ENCODE data around the gene RPS2.
"Not testable (repeated sequence)": the region's sequence is repeated elsewhere in the genome, so short reads cannot be mapped to it uniquely, and the experiment has no call there.

Gene RPS2

DNA sequence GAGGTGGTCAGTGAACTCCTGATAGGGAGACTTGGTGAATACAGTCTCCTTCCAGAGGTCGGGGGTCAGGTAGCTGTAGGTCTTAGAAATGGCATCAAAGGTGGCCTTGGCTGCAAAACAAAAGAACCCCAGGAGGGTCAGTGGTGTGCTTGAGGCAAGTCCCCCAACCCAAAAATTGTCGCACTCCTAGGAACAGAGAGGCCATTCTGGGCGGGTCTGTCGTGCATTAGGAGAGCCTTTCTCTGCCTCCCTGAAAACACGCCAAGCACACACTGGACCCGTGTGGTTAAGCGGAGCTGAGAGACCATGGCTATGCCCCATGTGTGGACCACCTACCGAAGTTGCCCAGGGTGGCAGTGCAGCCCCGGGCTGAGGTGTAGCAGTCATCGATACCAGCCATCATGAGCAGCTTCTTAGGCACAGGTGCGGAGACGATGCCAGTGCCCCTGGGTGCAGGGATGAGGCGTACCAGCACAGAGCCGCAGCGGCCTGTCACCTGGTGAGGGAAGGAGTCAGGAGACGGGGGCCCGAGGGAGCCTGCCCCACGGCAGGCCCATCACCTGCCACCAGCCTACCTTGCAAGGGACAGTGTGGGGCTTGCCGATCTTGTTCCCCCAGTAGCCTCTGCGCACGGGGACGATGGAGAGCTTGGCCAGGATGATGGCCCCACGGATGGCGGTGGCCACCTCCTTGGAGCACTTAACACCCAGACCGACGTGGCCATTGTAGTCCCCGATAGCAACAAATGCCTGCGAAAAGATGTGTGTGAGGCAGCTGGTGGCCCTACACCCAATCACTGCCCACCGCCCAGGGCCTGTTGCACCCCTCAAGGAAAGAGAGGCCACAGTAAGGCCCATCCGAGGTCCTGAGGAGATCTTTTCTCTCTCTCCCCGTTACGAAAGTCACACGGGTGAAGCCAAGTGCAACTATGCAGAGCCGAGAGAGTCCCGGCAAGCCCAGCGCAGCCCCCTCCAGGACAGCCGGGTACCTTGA, 2.2 kb downstream of the RPS2 start:
- not testable (repeated sequence) for DNase-seq (ENCODE audit: low spot score)

DNA sequence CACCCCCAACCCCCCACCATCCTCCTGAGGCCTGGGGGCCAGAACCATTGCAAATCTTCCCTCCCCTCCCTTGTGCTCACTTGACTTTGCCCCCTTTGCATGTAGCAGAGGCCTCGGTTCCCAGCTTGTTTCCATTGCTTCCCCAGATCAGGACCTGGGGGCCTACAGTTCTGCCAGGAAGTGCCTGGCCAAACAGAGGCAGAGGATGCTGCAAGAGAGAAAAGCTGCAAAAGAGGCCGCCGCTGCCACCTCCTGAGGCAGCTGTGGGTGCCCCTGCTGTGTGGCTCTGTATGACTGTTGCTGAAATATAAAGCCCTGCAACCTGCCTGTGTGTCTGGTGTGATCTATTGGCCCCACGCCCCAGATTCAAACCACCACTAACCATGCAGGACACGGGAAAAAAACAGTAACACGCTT, 3.0 kb downstream of the RPS2 start:
- no peak for DNase-seq (ENCODE audit: low spot score)

DNA sequence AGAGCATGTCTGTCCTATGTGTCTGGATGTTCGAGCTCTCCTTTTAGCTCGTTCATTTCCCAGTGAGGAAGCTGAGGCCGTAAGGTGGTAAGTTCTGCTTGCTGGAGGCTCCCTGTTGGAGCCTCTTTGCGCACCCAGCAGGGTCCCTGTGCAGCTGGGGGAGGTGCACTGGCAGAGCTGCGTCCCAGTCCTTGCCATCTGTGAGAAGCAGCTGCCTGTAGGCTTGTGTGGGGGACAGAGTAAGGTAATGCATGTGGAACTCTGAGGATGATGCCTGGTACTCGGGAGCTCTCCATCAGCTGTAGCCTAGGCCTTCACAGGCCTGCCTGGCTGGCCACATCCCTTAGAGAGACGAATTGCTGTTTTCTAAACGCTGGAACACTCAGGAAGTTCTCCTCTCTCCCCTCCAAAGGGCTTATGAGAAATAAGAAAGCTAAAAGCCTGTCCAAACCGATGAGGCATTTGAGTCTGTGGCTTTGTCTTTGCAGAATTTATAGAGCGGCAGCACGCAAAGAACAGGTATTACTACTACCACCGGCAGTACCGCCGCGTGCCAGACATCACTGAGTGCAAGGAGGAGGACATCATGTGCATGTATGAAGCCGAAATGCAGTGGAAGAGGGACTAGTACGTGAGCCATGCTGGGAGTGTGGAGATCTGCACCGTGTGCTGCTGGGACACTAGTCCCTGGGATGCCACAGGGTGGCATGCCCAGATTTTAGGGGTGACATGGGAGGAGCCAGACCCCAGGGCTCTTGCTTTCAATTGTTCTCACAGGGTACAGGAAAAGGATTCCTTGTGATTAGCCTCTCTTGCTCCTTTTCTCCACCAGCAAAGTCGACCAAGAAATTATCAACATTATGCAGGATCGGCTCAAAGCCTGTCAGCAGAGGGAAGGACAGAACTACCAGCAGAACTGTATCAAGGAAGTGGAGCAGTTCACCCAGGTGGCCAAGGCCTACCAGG, 3.7 kb downstream of the RPS2 start:
- no peak for DNase-seq (ENCODE audit: low spot score)

DNA sequence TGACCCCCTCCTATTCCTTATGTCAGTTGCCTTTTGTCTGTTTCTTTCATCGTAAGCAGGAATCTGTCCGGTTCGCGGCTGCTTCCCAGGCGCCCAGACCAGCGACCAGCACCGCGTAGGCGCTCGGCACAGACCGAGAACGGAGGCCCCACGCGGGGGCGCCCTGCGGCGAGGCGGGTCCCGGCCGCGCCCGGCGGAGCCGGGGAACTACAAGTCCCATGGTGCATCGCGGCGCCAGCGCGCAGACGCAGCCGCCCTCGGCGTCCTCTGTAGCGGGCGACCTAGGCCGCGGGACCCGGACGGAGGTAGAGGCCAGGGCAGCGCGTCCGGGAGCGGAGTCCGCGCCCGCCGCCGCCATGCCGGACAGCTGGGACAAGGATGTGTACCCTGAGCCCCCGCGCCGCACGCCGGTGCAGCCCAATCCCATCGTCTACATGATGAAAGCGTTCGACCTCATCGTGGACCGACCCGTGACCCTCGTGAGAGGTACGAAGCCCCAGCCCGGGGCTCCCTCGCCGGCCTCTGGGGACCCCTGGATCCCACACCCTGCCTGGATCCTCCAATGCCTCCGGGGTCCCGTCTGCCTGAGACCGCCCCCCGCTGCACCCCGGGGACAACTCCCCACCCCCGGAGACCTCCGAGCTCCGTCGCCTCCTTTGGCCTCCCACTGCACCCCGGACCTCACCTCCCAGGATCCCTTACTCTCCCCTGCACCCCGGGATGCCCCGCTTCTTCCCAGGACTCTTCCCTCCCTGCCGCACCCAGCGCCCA, 5.2 kb downstream of the RPS2 start, which contains the start of gene NDUFB10:
Gene NDUFB10 (plus strand): TSS at position 270 of the 771 bp plus-strand sequence. CDS start 87 bp downstream, at position 357.
- DNase-seq (ENCODE audit: low spot score), result peak; percentile 93

DNA sequence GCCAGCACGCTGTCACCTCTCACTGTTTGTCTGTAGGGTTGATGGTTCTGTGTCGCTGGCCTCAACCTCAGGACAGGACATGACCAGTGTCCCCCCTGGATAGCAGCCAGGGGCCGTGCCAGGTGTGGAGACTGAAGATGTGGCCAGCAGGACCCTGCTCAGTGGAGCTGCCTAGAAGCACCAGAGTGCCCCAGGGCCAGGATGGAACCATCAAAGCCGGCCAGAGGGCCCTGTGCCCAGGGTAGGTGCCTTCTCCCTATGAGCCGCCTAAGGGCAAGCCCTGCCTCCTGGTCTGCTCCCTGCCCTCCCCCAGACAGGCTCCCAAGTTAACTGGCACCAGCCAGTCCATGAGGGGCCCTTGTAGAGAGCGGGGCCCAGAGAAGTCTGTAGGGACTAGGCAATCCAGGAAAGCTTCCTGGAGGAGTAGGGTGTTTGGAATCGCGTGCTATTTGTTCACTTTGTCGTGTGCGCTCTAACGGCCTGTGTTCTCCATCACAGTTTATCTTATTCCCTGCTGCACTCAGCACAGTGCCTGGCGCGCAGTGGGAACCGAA, 5.8 kb downstream of the RPS2 start:
- DNase-seq (ENCODE audit: low spot score), result no peak

DNA sequence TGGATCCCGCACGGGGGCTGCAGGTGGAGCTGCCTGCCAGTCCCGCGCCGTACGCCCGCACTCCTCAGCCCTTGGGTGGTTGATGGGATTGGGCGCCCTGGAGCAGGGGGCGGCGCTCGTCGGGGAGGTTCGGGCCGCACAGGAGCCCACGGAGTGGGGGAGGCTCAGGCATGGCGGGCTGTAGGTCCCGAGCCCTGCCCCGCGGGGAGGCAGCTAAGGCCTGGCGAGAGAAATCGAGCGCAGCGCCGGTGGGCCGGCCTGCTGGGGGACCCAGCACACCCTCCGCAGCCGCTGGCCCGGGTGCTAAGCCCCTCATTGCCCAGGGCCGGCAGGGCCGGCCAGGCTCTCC, 6.5 kb downstream of the RPS2 start:
- DNase-seq (ENCODE audit: low spot score), result not testable (repeated sequence)

DNA sequence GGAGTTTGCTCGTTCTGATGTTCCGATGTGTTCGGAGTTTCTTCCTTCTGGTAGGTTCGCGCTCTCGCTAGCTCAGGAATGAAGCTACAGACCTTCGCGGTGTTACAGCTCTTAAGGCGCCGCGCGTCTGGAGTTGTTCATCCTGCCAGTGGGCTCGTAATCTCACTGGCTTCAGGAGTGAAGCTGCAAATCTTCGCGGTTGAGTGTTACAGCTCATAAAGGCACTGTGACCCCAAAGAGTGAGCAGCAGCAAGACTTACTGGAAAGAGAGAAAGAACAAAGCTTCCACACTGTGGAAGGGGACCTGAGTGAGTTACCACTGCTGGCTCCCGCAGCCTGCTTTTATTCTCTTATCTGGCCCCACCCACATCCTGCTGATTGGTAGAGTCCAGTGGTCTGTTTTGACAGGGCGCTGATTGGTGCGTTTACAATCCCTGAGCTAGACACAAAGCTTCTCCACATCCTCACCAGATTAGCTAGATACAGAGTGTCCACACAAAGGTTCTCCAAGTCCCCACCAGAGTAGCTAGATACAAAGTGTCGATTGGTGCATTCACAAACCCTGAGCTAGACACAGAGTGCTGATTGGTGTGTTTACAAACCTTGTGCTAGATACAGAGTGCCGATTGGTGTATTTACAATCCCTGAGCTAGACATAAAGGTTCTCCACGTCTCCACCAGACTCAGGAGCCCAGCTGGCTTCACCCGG, 7.0 kb downstream of the RPS2 start:
- not testable (repeated sequence) for DNase-seq (ENCODE audit: low spot score)

DNA sequence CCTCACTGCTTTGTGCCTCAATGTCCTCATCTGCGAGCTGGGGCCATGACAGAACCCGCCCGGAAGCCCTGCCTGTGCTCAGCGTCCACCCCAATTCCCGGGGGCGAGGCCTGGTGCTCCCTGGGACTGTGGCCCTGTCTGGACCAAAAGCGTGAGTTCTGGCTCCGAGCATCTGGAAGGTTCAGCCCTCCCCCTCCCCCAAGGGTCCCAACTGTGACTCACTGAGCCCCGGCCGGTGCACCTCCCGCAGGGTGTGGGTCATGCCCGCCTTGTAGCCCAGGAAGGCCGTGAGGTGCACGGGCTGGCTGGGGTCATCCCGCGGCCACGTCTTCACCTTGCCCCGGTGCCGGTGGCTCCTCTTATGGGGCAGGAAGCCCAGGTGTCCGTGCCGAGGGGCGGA, 10.9 kb downstream of the RPS2 start:
- DNase-seq (ENCODE audit: low spot score), result no peak

DNA sequence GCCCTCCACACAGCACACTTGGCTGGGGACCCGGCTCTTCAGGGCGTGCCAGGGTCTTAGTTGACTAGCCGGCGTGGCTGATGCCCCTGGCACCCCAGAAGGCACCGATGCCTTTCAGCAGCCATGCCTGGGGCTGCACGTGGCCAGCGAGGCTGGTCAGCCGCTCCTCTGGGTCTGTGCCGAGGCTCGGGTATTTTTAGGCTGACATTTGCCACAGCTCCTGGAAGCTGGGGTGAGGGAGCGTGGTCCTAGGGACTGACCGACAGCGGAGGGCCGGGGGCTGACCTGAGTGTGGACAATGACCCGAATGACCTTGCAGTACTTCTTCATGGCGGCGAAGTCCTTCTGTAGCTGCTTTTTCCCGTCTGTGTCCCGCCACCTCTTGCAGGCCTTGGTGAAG, 14.1 kb downstream of the RPS2 start:
- no peak for DNase-seq (ENCODE audit: low spot score)

DNA sequence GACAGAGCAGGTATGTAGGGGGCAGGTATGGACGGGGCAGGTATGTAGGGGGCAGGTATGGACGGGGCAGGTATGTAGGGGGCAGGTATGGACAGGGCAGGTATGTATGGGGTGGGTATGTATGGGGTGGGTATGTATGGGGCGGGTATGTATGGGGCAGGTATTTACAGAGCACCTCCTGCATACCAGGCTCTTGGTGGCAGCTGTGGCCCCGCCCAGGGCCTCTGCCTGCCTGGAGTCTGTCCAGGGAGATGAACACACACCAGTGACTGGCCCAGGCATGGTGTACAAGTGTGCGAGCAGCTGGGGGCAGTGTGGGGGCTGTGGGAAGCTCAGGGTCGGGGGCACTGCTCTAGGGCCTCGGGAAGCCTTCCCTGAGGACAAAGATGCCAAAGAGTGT, 14.6 kb downstream of the RPS2 start:
- DNase-seq (ENCODE audit: low spot score), result no peak

DNA sequence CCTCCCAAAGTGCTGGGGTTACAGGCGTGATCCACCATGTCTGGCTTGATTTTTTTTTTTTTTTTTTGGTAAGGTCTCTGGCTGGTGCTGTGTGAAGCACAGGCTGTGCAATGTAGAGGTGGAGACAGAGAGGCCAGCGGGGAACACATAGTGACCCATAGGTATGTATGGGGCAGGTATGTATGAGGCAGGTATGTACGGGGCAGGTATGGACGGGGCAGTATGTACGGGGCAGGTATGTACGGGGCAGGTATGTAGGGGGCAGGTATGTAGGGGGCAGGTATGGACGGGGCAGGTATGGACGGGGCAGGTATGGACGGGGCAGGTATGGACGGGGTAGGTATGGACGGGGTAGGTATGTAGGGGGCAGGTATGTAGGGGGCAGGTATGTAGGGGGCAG, 15.1 kb downstream of the RPS2 start:
- DNase-seq (ENCODE audit: low spot score), result no peak

DNA sequence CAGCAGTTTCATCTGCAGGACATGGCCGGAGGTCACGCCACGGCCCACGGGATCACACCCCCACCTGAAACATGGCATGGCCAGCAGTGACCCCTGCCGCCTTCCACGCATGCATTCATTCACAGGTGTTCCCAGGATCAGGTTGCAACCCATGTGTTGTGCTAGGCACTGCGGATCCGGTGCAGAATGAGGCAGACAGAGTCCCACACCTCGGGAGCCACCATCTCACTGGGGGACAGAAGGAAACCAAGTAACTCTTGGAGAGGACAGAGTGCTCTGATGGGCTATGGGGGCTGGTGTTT, 17.3 kb downstream of the RPS2 start:
- DNase-seq (ENCODE audit: low spot score), result no peak

DNA sequence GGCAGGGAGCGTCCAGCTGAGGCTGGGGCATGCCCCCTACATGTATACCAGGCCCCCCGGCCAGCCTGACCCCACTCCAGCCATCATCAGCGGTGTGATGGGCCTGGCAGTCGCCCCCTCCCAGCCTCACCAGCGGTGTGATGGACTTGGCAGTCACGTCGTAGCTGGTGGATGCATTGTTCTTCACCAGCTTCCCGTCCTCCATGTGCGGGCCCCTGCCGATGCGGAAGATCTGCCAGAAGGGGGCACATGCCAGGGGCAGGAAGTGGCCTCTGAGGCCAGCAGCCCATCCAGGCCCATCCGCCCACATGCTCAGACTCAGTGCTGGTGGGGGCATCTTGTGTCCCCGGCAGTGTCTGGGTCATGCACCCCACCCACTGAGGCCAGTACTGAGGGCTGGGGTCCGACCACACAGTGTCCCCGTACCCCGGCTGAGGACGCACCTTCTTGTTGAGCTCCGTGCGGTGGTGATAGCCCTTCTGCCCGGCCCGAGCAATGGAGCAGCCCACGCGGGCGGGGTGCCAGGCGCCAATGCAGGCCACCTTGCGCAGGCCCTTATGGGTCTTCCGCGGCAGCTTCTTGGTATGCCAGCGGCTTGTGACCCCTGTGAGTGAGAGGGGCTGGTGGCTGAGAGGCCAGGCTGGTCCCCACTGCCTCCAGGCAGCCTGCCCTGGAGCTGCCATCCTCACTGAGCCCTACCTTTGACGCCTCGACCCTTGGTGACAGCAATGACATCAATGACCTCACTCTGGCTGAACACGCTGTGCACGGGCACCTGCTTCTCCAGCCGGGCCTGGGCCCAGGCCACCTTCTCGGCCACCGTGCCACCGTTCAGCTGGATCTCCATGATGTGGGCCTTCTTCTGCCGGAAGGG, 17.9 kb downstream of the RPS2 start:
- DNase-seq (ENCODE audit: low spot score), result no peak

DNA sequence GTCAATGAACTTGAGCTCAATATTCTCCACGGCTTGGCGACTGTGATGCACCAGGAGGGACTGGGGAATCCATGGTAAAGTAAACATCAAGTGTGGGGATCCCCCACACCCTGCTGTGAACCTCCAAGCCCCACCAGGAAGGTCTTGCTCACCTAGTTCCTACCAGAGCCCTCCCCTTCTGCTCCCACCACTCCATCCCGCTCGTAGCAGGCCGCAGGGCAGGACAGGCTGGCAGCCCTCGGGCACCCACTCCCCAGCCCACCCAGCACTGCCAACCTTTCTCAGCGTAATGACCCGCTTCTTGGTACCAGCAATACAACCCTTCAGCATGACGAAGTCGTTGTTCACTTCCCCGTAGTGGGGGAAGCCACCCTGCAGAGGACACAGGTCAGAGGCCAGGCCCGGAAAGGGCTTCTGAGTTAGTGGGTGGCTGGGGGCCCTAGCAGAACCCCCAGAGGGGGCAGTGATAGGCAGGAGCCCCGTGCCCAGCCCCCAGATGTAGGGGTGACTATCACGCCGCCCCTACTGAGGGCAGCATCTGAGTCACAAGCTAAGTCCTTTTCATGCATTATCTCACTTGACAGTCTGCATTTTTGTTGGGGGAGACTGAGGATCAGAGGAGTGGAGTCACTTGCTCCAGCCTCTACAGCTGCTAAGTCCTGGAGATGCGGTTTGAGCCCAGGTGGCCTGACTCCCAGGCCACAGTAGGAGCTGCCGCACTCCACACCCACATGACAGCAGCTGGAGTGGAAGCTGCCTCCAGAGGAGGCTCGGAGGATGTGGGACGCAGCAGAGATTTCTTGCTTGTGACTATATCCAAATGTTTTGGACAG, 18.9 kb downstream of the RPS2 start:
- no peak for DNase-seq (ENCODE audit: low spot score)

DNA sequence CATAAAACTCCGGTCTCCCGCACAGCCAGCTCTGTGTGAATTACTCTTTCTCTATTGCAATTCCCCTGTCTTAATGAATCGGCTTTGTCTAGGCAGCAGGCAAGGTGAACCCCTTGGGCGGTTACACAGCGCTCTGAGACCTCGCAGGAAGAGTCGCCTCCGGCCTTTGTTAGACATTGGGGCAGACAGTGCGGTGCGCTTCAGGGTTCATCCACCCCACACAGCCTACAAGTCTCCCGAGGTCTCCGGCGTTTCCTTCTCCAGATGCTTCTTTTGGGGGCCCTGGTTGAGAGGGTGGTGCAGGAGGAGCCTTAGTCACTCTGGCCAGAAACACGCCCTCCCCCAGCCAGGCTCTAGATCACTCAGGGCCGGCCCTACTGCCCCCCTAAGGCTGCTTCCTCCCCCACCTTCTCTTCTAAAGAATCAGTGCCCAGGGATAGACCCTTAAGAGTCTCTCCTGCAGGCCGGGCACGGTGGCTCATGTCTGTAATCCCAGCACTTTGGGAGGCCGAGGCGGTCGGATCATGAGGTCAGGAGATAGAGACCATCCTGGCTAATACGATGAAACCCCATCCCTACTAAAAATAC, 19.9 kb downstream of the RPS2 start:
- no peak for DNase-seq (ENCODE audit: low spot score)

DNA sequence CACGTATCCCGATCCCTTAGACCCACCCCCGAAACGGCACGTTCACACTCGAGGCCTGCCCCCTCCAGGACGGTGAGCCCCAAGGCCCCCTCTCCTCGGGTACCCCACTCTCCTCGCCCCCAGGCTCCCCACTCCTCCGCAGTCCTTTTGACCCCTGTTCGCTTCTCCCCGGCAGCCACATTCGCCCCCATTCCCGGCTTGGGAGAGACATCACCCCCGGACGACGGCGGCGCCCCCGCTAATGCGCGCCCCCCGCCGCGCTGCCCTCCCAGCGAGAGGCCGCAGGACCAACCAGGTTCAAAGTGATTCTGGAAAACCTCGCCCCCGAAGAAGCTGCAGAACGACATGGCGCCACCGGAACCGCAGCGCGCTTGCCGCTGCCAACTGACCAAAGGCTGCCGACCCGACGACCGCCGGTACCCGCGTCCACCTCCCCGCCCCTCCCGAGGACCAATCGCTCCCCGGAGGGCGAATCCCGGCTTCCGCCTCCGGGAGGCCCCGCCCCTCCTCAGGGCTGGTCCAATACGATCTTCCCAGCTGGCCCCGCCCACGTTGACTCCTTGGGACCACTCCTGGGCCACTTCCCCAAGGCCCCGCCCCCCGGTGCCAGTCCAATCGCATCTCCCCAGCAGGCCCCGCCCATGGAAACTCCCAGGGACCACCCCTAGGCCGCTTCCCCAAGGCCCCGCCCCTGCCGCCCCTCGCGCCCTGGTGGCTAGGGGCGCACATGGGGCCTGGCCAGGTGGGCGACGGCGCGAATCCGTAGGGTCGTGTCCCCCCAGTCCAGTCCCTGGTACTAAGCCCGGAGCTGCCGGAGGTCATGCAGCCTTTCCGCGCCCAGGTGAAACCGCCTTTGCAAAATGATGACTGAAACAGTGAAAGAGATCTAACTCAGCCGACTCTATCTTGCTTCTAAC, 21.6 kb downstream of the RPS2 start, which contains the start of gene MSRB1:
Gene MSRB1 (minus strand): TSS at position 390 of the 917 bp plus-strand sequence. CDS start 43 bp downstream, at position 347.
- DNase-seq (ENCODE audit: low spot score), result peak; percentile 98

DNA sequence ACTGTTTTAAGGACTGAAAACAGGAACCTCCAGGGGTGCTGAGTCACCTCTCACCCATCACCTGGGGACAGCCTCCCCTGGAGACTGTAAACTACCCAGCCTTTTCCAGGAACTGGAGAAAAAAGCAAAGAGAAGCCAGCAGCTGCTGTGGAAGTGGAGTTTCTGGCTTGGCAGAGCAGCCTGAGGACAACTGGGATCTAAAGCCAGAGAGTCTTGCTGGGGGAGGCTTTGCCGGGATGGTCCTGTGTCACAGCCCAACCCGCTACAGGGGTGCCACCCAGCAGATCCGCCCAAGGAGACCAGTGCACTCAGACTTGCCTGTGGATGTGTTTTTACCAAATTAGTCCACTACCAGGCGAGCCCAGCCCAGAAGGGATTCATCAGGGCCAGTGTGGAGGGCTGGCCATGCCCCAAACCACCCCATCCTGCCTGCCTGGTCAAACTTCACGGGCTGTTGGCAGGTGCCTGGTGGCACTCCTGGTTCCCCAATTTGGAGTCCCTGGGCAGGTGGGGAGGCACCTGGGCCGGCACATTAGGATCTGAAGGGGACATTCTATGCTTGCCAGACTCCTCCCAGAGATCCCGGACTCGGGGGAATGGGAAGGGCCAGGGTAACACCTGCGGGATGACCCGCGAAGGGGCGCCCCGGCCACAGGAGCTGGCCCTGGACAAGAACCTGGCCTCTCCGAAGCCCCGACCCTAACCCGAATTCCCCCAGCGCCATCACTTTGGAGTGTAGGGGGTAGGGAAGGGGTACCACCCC, 22.4 kb downstream of the RPS2 start:
- DNase-seq (ENCODE audit: low spot score), result no peak

Measured in left forelimb (tissue), 1 donor.